ENCODE data around the gene NKD2.

The NKD2 gene

GRCh38 chr5:1003296-1003937 is 5.2 kb upstream of the NKD2 start:
- H3K27me3 ChIP-seq (ENCODE audit: insufficient read depth, low read depth, severe bottlenecking): no peaks in the 10 kb centered on the region
- H3K27ac ChIP-seq: no peak overlapping the region
- H3K36me3 ChIP-seq: no peaks in the 10 kb centered on the region
- H3K4me3 ChIP-seq (ENCODE audit: low read depth, low read length): no peak overlapping the region
- no peak for TF ChIP-seq CTCF (IDR thresholded peaks at IDR 0.05; ENCODE audit: low read depth, low read length)
- no peaks in the 10 kb centered on the region for H3K9me3 ChIP-seq (ENCODE audit: severe bottlenecking)
- peak; percentile 8 for DNase-seq

DNA sequence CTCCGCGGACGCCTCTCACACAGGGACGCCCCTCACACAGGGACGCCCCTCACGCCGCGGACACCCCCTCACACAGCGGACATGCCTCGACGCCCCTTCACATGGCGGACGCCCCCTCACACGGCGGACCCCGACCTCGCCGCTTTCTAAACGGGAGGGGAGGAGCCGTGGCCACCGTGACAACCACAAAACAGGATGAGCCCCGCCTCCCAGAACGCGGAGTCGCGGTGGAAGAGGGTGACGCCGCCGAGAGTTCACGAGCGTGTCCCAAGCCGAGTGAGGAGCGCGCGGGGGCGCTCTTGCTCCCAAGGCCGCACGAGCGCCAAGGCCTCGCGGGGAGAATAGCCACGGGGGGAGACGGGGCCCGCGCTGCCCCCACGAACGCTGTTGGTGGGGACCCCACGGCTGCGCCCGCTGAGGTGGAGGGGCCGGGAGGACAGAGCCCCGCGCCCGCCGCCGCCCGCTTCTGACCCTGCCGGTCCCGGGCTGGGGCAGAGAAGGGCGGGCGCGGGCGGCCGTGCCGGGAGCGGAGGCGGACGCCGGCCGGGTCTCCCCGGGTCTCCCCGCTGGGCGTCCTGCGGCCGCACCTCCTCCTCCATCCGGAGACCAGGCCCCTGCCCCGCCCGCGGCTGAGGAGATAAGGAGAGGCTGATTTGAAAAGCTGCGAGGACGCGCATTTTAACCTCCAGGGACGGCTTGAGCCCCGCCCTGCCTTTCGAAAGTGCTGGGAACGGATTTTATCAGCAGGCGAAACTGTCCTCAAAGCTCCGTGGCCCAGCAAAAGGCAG is 3.9 kb upstream of the NKD2 start:
- peak; percentile 79 for DNase-seq
- TF ChIP-seq CTCF (IDR thresholded peaks at IDR 0.05; ENCODE audit: low read depth, low read length): peak; percentile 85
- Histone ChIP-seq H3K36me3 (no peaks in the 10 kb centered on the region), H3K27ac (peak overlapping the region; percentile 21), H3K27me3 (ENCODE audit: insufficient read depth, low read depth, severe bottlenecking) (peaks cover 5% of the 10 kb centered on the region), H3K4me3 (ENCODE audit: low read depth, low read length) (peak overlapping the region; percentile 49), H3K9me3 (ENCODE audit: severe bottlenecking) (no peaks in the 10 kb centered on the region)

DNA sequence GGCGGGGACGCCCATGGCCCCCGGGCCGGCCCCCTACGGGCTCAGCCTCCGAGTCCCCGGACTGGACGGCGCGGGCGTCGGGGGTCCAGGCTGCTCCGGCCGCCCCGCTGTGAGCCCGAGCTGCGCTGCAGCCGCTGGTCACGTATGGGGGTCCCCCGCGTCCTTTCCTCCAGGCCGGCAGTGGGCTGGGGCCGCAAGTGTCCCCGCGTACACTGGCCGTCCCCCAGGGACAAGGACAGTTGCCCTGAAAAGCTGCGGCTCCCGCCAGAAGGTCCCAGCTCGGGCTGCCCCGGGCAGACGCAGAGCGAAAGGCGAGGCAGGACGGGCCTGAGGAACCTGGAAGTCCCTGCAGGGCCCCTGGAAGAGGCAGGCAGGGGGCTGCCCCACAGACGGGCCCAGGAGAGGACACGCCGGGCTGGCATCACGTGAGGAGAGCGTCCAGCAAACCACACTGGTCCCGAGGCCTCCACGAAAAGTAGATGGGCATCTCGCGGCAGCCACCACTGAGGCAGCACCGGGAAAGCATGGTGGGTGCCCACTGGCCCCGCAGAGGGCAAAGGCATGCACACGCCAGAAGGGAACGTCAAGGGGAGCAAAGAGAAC is 3.3 kb upstream of the NKD2 start:
- TF ChIP-seq CTCF (IDR thresholded peaks at IDR 0.05; ENCODE audit: low read depth, low read length): no peak
- no peaks in the 10 kb centered on the region for H3K9me3 ChIP-seq (ENCODE audit: severe bottlenecking)
- DNase-seq: peak; percentile 12
- peak overlapping the region; percentile 49 for H3K4me3 ChIP-seq (ENCODE audit: low read depth, low read length)
- no peaks in the 10 kb centered on the region for H3K36me3 ChIP-seq
- no peak overlapping the region for H3K27ac ChIP-seq
- H3K27me3 ChIP-seq (ENCODE audit: insufficient read depth, low read depth, severe bottlenecking): peaks cover 10% of the 10 kb centered on the region

GRCh38 chr5:1005904-1006655 is 2.5 kb upstream of the NKD2 start:
- DNase-seq: peak; percentile 8
- Histone ChIP-seq H3K9me3 (ENCODE audit: severe bottlenecking) (no peaks in the 10 kb centered on the region), H3K4me3 (ENCODE audit: low read depth, low read length) (no peak overlapping the region), H3K27me3 (ENCODE audit: insufficient read depth, low read depth, severe bottlenecking) (peaks cover 11% of the 10 kb centered on the region), H3K36me3 (no peaks in the 10 kb centered on the region), H3K27ac (no peak overlapping the region)
- no peak for TF ChIP-seq CTCF (IDR thresholded peaks at IDR 0.05; ENCODE audit: low read depth, low read length)

- no peaks in the 10 kb centered on the region for H3K9me3 ChIP-seq (ENCODE audit: severe bottlenecking)
- peaks cover 11% of the 10 kb centered on the region for H3K27me3 ChIP-seq (ENCODE audit: insufficient read depth, low read depth, severe bottlenecking)
- no peaks in the 10 kb centered on the region for H3K36me3 ChIP-seq
- DNase-seq: peak; percentile 7
- H3K4me3 ChIP-seq (ENCODE audit: low read depth, low read length): no peak overlapping the region
- H3K27ac ChIP-seq: no peak overlapping the region
- TF ChIP-seq CTCF (IDR thresholded peaks at IDR 0.05; ENCODE audit: low read depth, low read length): no peak
Measured at GRCh38 chr5:1006656-1007071, 1.9 kb upstream of the NKD2 start.

Measured in WERI-Rb-1 (cell line).